ENCODE data around the gene RAD54L. TPM values are rescaled to one million over a fixed set of nuclear protein-coding genes. Genes with fewer than 3 reads are reported as not detected.

Gene RAD54L
- total and polyA plus RNA-seq, 2 of the 4 experiments (the other 2 are of a cell fraction): 4.8 to 10.6 TPM

GRCh38 chr1:46205791-46206190, 41.8 kb upstream of the RAD54L start:
- ChIA-PET POLR2A (ENCODE audit: unreplicated experiment) (no interaction called here), CTCF (interaction anchor here (1.0 kb wide), 1 partner anchor 18 kb away, joined by 4 read pairs; no protein-coding TSS in a partner anchor)
- Histone ChIP-seq H3K9me3 (ENCODE audit: control insufficient read depth, insufficient read depth, low read length) (no peaks in the 10 kb centered on the region), H2AK9ac (replicated peaks; ENCODE audit: low read depth, low read length, poor library complexity) (no peak overlapping the region), H3K27me3 (ENCODE audit: control insufficient read depth, insufficient read depth, low read length) (no peaks in the 10 kb centered on the region), H4K5ac (ENCODE audit: low read depth, low read length) (no peak overlapping the region), H3K27ac (ENCODE audit: insufficient read depth, low read length) (no peak overlapping the region), H3K4me2 (ENCODE audit: low read depth, low read length) (no peak overlapping the region), H4K91ac (ENCODE audit: insufficient read depth, low read depth, low read length) (no peak overlapping the region), H3K9ac (ENCODE audit: low read depth, low read length) (no peak overlapping the region), H2BK15ac (ENCODE audit: low read depth, low read length) (no peak overlapping the region), H2BK120ac (ENCODE audit: low read depth, low read length) (no peak overlapping the region), H2BK20ac (ENCODE audit: low read depth, low read length) (no peak overlapping the region), H2AFZ (replicated peaks; ENCODE audit: low read length, poor library complexity) (no peak overlapping the region), H3K14ac (replicated peaks; ENCODE audit: low read depth, low read length) (no peak overlapping the region), H3K4me3 (ENCODE audit: insufficient read depth, low read depth, low read length) (no peak overlapping the region), H3K9me1 (ENCODE audit: insufficient read depth, low read length) (peaks cover 2% of the 10 kb centered on the region; the same call in 1 of the 2 replicates), H3K18ac (ENCODE audit: low read depth, low read length) (no peak overlapping the region), H3K79me1 (ENCODE audit: low read depth in 1 of 2, low read length in 2 of 2) (peaks cover 0 to 9% of the 10 kb centered on the region in 2 experiments; a peak in 1 of 4 replicates), H3K56ac (ENCODE audit: extremely low read depth, insufficient read depth, low read length) (no peak overlapping the region), H2BK5ac (ENCODE audit: low read depth, low read length, poor library complexity, severe bottlenecking) (no peak overlapping the region), H4K20me1 (ENCODE audit: insufficient read depth, low read length) (no peaks in the 10 kb centered on the region), H3K4me1 (ENCODE audit: control insufficient read depth, insufficient read depth, low read length) (no peaks in the 10 kb centered on the region), H3K23ac (ENCODE audit: low read depth, low read length) (no peak overlapping the region), H4K8ac (ENCODE audit: low read depth in 2 of 2, low read length in 2 of 2) (no peak overlapping the region), H2AK5ac (ENCODE audit: low read depth, low read length) (no peak overlapping the region), H3K4ac (ENCODE audit: low read depth, low read length) (no peak overlapping the region), H3K36me3 (ENCODE audit: control insufficient read depth, insufficient read depth, low read length) (no peaks in the 10 kb centered on the region)
- no CpG with 5 or more reads among the region's 3 CpGs for WGBS, 2 experiments (ENCODE audit: extremely low coverage in 2 of 2, insufficient read length in 1 of 2)
- intact Hi-C loops (cut with micrococcal nuclease) (no loop called here), dilution Hi-C loops (cut with HindIII; ENCODE audit: low sequenced_read_pairs, unreplicated experiment) (no loop called here), in situ Hi-C loops (cut with MboI; ENCODE audit: low sequenced_read_pairs) (no loop called here)
- TF ChIP-seq BHLHE40 (IDR thresholded peaks at IDR 0.05; ENCODE audit: low read depth, low read length) (no peak), FOS (IDR thresholded peaks at IDR 0.05; ENCODE audit: low read depth, low read length) (no peak), MXI1 (IDR thresholded peaks at IDR 0.05; ENCODE audit: borderline replicate concordance, low read depth, low read length) (no peak), CHD1 (IDR thresholded peaks at IDR 0.05; ENCODE audit: low read depth, low read length) (no peak), RAD21 (IDR thresholded peaks at IDR 0.05; ENCODE audit: low read length) (no peak), RFX5 (IDR thresholded peaks at IDR 0.05; ENCODE audit: low read depth, low read length) (no peak), USF2 (IDR thresholded peaks at IDR 0.05; ENCODE audit: low read depth, low read length) (no peak)
- ATAC-seq (ENCODE audit: low read depth) (no peak), DNase-seq (no peak)
- BruUV-seq (replicated peaks): no TSS peak
